K562 (cell line): ENCODE measurements around the gene ARHGAP28. TPM values are rescaled to one million over a fixed set of nuclear protein-coding genes. Genes with fewer than 3 reads are reported as not detected.
A peak's percentile ranks its signal among the peaks of the same experiment; 100 is the strongest.
"Not testable (repeated sequence)": the region's sequence is repeated elsewhere in the genome, so short reads cannot be mapped to it uniquely, and the experiment has no call there.

Experiments used
- ATAC-seq: fragments of 200-7000 bp; cut with Tn5 transposase; 3 replicates; pipeline ENCODE4 v1.9.1; 2020; ENCODE audit warnings: moderate library complexity
- BruUV-seq: library from RNA; stranded (reverse); fragments of 400-500 nt; replicated peaks from 2 replicates; lab custom pipeline; 2021; lab: Mats Ljungman, UMichigan
- CTCF ChIA-PET: fragments of 300-600 bp; formaldehyde crosslinking; extraction: SDS; loops from one replicate; lab custom pipeline; 2021; ENCODE audit warnings: low intra/inter-chr PET ratio; lab: Yijun Ruan, JAX
- POLR2A ChIA-PET: fragments of 300-600, 350-650 bp; sonication (Branson Sonifier 250); formaldehyde crosslinking; extraction: SDS; loops from one replicate; lab custom pipeline; 2021; ENCODE audit warnings: antibody characterized with exemption, inconsistent platforms; lab: Yijun Ruan, JAX
- DNase-seq, 4 experiments: peaks; one replicate each; pipeline versions ENCODE4 v3.0.0 to v3.0.0-alpha.2; 2011 to 2018; ENCODE audit warnings: low spot score in 3 of 4, mixed read lengths in 3 of 4; ENCODE audit errors: extremely low read depth in 1 of 4
- FAIRE-seq: peaks from 2 replicates; lab custom pipeline; 2011; peaks lifted over from hg19 to GRCh38; lab: Jason Lieb, UNC
- H2AFZ ChIP-seq: 2 replicates; pipeline ENCODE4 v1.6.0; 2011; ENCODE audit warnings: low read depth, low read length, control low read depth, inconsistent platforms
- H3K27ac ChIP-seq: fragments of 200-600 bp; 3 replicates; pipeline ENCODE4 v1.8.0; 2011; ENCODE audit warnings: low read depth, mild to moderate bottlenecking, control low read depth, inconsistent platforms, low read length, moderate library complexity, mixed read lengths; ENCODE audit errors: extremely low read depth
- H3K27me3 ChIP-seq, 2 experiments: fragments of 300-600 bp in 1 of 2; 2 replicates in 1 of 2; 3 replicates in 1 of 2; pipeline versions ENCODE4 v1.6.0 to v1.8.0; 2011; ENCODE audit warnings: inconsistent platforms in 2 of 2, low read length in 2 of 2, mild to moderate bottlenecking in 1 of 2, mixed read lengths in 1 of 2, moderate library complexity in 1 of 2; ENCODE audit not compliant: control insufficient read depth in 2 of 2, insufficient read depth in 2 of 2
- H3K36me3 ChIP-seq: fragments of 300-600 bp; 3 replicates; pipeline ENCODE4 v1.8.0; 2011; ENCODE audit warnings: mild to moderate bottlenecking, low read length, inconsistent platforms; ENCODE audit not compliant: control insufficient read depth, insufficient read depth
- H3K4me1 ChIP-seq, 2 experiments: fragments of 200-600 bp in 1 of 2; replicated peaks in 1 of 2; 2 replicates in 1 of 2; 3 replicates in 1 of 2; pipeline versions ENCODE4 v1.5.1 to v1.8.0; 2011; ENCODE audit warnings: inconsistent platforms in 2 of 2, low read length in 2 of 2, mild to moderate bottlenecking in 1 of 2, mixed read lengths in 1 of 2, moderate library complexity in 1 of 2; ENCODE audit not compliant: control insufficient read depth in 2 of 2, insufficient read depth in 2 of 2
- H3K4me2 ChIP-seq: 2 replicates; pipeline ENCODE4 v1.6.1; 2011; ENCODE audit warnings: low read length, control low read depth, inconsistent platforms, mixed read lengths; ENCODE audit not compliant: insufficient read depth
- H3K4me3 ChIP-seq: fragments of 200-600 bp; sonication (generic), shearing (Covaris generic); 2 replicates; pipeline ENCODE4 v1.5.1; 2016; ENCODE audit warnings: control low read depth, inconsistent platforms
- H3K79me2 ChIP-seq: fragments of 200-600 bp; 3 replicates; pipeline ENCODE4 v1.8.0; 2011; ENCODE audit warnings: low read length, inconsistent platforms; ENCODE audit not compliant: control insufficient read depth, insufficient read depth
- H3K9ac ChIP-seq, 2 experiments: 2 replicates each; pipeline versions ENCODE4 v1.6.0 to v1.6.1; 2011; ENCODE audit warnings: low read depth in 2 of 2, low read length in 2 of 2, control low read depth in 1 of 2, inconsistent platforms in 1 of 2, mild to moderate bottlenecking in 1 of 2, mixed read lengths in 1 of 2; ENCODE audit not compliant: insufficient read depth in 1 of 2
- H3K9me1 ChIP-seq: one replicate; pipeline ENCODE4 v1.6.0; 2011; ENCODE audit warnings: inconsistent platforms, mild to moderate bottlenecking, low read length, moderate library complexity; ENCODE audit not compliant: control insufficient read depth, insufficient read depth
- H3K9me3 ChIP-seq: replicated peaks from 2 replicates; pipeline ENCODE4 v1.5.1; 2011; ENCODE audit warnings: low read depth, low read length, inconsistent platforms; ENCODE audit not compliant: control insufficient read depth, insufficient read depth
- H4K20me1 ChIP-seq: replicated peaks from 2 replicates; pipeline ENCODE4 v1.6.1; 2011; ENCODE audit warnings: low read length, inconsistent platforms, mixed read lengths; ENCODE audit not compliant: control insufficient read depth, insufficient read depth
- HDAC3 ChIP-seq: fragments of 450-650 bp; IDR thresholded peaks from 2 replicates; pipeline ENCODE4 v1.6.1; 2018; ENCODE audit warnings: borderline replicate concordance, mild to moderate bottlenecking, moderate library complexity; ENCODE audit not compliant: partially characterized antibody
- ZNF146 ChIP-seq: IDR thresholded peaks from one replicate; pipeline ENCODE4 v1.6.1; 2018; ENCODE audit warnings: missing compliant biosample characterization; ENCODE audit not compliant: unreplicated experiment
- WGBS: fragments of 100-300 bp; shearing (Covaris generic); methylation state at CpG from one replicate; pipeline ENCODE4 v1.1.6; 2016; ENCODE audit warnings: low coverage, mixed read lengths; ENCODE audit not compliant: insufficient coverage; ENCODE audit errors: missing lambda C conversion rate; 5-methylcytosine and 5-hydroxymethylcytosine counted together
- in situ Hi-C: fragments of 300-500 bp; cut with MboI; formaldehyde crosslinking; loops from 4 replicates; pipeline ENCODE4 v1.15.0; 2018; ENCODE audit warnings: inconsistent platforms, mixed read lengths
- intact Hi-C: fragments of 100-400 bp; cut with micrococcal nuclease; formaldehyde crosslinking; loops from 2 replicates; pipeline ENCODE4 v1.14.2; 2022
- polyA plus RNA-seq, 8 experiments: library from polyadenylated mRNA; depleted of rRNA in 4 of 8; stranded (reverse) in 5 of 8; unstranded in 3 of 8; fragments of >200 nt; fragmentation: Nextera tagmentation in 2 of 8; fragmentation: Illumina TruSeq in 1 of 8; extraction: Ambion mirVana in 2 of 8; extraction: Trizol in 1 of 8; gene quantifications; 2 replicates each; pipeline versions ENCODE4 v1.2.1 to v1.2.3, GENCODE V29; 2011 to 2014; ENCODE audit warnings: inconsistent platforms in 1 of 8, missing spikeins in 1 of 8
- total RNA-seq, 7 experiments: library from RNA; depleted of rRNA in 6 of 7; stranded (reverse); fragments of >200 nt in 6 of 7; fragmentation: Illumina TruSeq in 2 of 7; extraction: Trizol in 2 of 7; gene quantifications; 2 replicates each; pipeline versions ENCODE4 v1.2.1 to v1.2.3, GENCODE V29; 2011 to 2021; ENCODE audit warnings: low replicate concordance in 1 of 7
- TF ChIP-seq, protein P1 (sequence below), 2 experiments: IDR thresholded peaks in 1 of 2; conservative IDR thresholded peaks in 1 of 2; 2 replicates each; pipeline ENCODE4 v1.6.1; 2016; ENCODE audit warnings: low read depth in 2 of 2, mild to moderate bottlenecking in 1 of 2, missing compliant biosample characterization in 1 of 2, missing genetic modification characterization in 1 of 2, moderate library complexity in 1 of 2

The ARHGAP28 gene
- total and polyA plus RNA-seq, 9 of the 15 experiments (the other 6 are each of a cell fraction or from before 2014, with no cell fraction given), result 0.93 to 5.9 (median 5.0) TPM

DNA sequence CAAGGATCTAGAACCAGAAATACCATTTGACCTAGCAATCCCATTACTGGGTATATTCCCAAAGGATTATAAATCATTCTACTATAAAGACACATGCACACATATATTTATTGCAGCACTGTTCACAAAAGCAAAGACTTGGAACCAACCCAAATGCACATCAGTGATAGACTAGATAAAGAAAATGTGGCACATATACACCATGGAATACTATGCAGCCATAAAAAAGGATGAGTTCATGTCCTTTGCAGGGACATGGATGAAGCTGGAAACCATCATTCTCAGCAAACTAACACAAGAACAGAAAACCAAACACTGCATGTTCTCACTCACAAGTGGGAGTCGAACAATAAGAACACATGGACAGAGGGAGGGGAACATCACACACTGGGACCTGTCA is 70.8 kb downstream of the ARHGAP28 start:
- in situ Hi-C loops, H3K4me1 ChIP-seq, H3K79me2 ChIP-seq, H3K9ac ChIP-seq, FAIRE-seq, H3K27ac ChIP-seq, H3K9me1 ChIP-seq, POLR2A ChIA-PET, H3K4me3 ChIP-seq, H3K9me3 ChIP-seq, CTCF ChIA-PET, intact Hi-C loops, H3K36me3 ChIP-seq, H4K20me1 ChIP-seq, DNase-seq, H3K27me3 ChIP-seq, H3K4me2 ChIP-seq, BruUV-seq, H2AFZ ChIP-seq, ATAC-seq: not testable (repeated sequence)
- TF ChIP-seq ZNF146 (CRISPR knock-in tag), result peak; percentile 74
- 0% methylated on average over 1 of the region's 1 CpG for WGBS

DNA sequence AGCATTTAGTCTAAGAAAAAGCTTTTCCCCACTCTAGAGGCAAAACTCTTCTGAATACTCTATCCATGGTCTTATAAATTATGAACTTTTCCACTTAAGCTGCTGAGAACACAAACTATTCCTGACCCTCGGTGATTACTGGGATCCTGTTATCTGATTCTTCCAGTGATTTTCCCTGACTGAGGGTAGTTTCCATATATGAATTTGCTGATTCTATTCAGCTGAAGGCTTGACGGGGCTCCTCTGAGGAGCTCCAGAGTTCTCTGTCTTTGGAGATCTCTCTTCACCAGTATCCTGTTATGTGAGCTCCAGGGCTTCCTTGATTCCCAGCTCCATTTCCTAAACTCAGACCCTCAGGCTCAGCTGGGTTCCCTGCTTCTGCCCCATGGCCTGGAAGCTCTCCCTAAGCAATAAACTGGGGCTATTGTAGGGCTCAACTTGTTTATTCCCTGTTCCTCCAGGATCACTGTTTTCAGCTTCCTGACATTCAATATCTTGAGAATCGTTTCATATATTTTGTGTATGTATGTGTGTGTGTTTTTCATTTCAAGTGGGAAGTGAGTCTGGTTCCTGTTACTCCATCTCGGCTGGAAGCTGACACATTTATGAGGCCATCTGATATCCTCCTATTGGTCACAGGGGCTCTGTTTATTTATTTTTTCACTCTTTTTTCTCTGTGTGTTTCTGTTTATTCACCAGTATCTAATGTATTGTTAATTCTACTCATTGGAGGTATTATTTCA is 78.2 kb downstream of the ARHGAP28 start:
- FAIRE-seq, result no peak
- ATAC-seq, result no peak
- Histone ChIP-seq H3K4me1 (no peaks in the 10 kb centered on the region), H4K20me1 (no peaks in the 10 kb centered on the region), H3K9me3 (no peaks in the 10 kb centered on the region), H3K27me3 (no peaks in the 10 kb centered on the region), H2AFZ (no peak overlapping the region), H3K4me3 (no peak overlapping the region), H3K9me1 (no peaks in the 10 kb centered on the region), H3K79me2 (no peaks in the 10 kb centered on the region), H3K4me2 (no peak overlapping the region), H3K27ac (no peak overlapping the region)
- WGBS, result 2% methylated on average over 4 of the region's 4 CpGs
- in situ Hi-C loops, result no loop called here
- ChIA-PET POLR2A (interaction anchor here (0.6 to 1.5 kb wide), 3 partner anchors 9 to 31 kb away, joined by 3 to 4 read pairs (median 3); no protein-coding TSS in a partner anchor), CTCF (no interaction called here)
- TF ChIP-seq HDAC3, result no peak
- TF ChIP-seq, protein P1, sequence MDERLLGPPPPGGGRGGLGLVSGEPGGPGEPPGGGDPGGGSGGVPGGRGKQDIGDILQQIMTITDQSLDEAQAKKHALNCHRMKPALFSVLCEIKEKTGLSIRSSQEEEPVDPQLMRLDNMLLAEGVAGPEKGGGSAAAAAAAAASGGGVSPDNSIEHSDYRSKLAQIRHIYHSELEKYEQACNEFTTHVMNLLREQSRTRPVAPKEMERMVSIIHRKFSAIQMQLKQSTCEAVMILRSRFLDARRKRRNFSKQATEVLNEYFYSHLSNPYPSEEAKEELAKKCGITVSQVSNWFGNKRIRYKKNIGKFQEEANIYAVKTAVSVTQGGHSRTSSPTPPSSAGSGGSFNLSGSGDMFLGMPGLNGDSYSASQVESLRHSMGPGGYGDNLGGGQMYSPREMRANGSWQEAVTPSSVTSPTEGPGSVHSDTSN (CRISPR knock-in tag; IDR thresholded peaks at IDR 0.05; ENCODE audit: low read depth), result no peak
- TF ChIP-seq, protein P1 (tag; conservative IDR thresholded peaks at IDR 0.05; ENCODE audit: low read depth), result 0 out of 2 replicates have a peak, but pooled peaks have one; percentile 11
- TF ChIP-seq, all 486 proteins: peak for 1
- no TSS peak for BruUV-seq
- no peak for DNase-seq
- Histone ChIP-seq H3K36me3 (no peaks in the 10 kb centered on the region), H3K9ac (no peak overlapping the region)
- intact Hi-C loops, result no loop called here
